Gastrocnemius medialis (tissue), 4 donors: ENCODE results near the gene STX8. TPM values are rescaled to one million over a fixed set of nuclear protein-coding genes. Genes with fewer than 3 reads are reported as not detected.
"Not testable (repeated sequence)": the region's sequence is repeated elsewhere in the genome, so short reads cannot be mapped to it uniquely, and the experiment has no call there.

ENCODE experiments used
- ATAC-seq, 2 donors: fragments of 150-250 bp; one replicate each; pipeline ENCODE4 v1.9.1; 2016
- DNase-seq, 2 donors: peaks; one replicate each; pipeline ENCODE4 v3.0.0-alpha.2; 2019
- H3K27ac ChIP-seq, 4 donors: fragments of 200-600 bp; sonication (generic); 1 replicate in 1 of 4; 2 replicates in 3 of 4; pipeline ENCODE4 v1.5.1; 2016 to 2018; ENCODE audit warnings: mild to moderate bottlenecking in 2 of 4, moderate library complexity in 1 of 4
- H3K27me3 ChIP-seq, 3 donors: fragments of 200-600 bp; sonication (generic) in 2 of 3; 1 replicate in 1 of 3; 2 replicates in 2 of 3; pipeline versions ENCODE4 v1.5.1 to v1.6.0; 2016 to 2019; ENCODE audit warnings: mild to moderate bottlenecking in 1 of 3, moderate library complexity in 1 of 3
- H3K36me3 ChIP-seq, 2 donors: fragments of 200-600 bp; sonication (generic) in 1 of 2; one replicate each; pipeline ENCODE4 v1.5.1; 2017 to 2018
- H3K4me1 ChIP-seq, 2 donors: fragments of 200-600 bp; sonication (generic) in 1 of 2; one replicate each; pipeline ENCODE4 v1.5.1; 2016 to 2017; ENCODE audit warnings: mild to moderate bottlenecking in 2 of 2
- H3K4me3 ChIP-seq, 4 donors: fragments of 200-600 bp; sonication (generic) in 3 of 4; 1 replicate in 1 of 4; 2 replicates in 3 of 4; pipeline ENCODE4 v1.5.1; 2016 to 2019; ENCODE audit warnings: mild to moderate bottlenecking in 2 of 4
- H3K9me3 ChIP-seq, 3 donors: fragments of 200-600 bp; sonication (generic) in 2 of 3; 1 replicate in 1 of 3; 2 replicates in 2 of 3; pipeline ENCODE4 v1.5.1; 2016 to 2019
- CTCF ChIP-seq, 5 experiments: fragments of 450-650 bp in 3 of 5; fragments of 200-600 bp in 2 of 5; sonication (generic) in 2 of 5; IDR thresholded peaks in 4 of 5; conservative IDR thresholded peaks in 1 of 5; 1 replicate in 4 of 5; 2 replicates in 1 of 5; pipeline ENCODE4 v1.5.1; 2016 to 2019; ENCODE audit warnings: antibody characterized with exemption in 5 of 5, mild to moderate bottlenecking in 3 of 5, moderate library complexity in 3 of 5
- POLR2A ChIP-seq, 2 donors: fragments of 450-650 bp; IDR thresholded peaks; one replicate each; pipeline ENCODE4 v1.6.1; 2017; ENCODE audit warnings: antibody characterized with exemption in 2 of 2, mild to moderate bottlenecking in 2 of 2, moderate library complexity in 2 of 2
- in situ Hi-C, 4 donors: fragments of 200-750 bp; cut with MboI; loops; one replicate each; pipeline versions ENCODE4 v1.15.0 to v1.8.0; 2017; ENCODE audit warnings: low sequenced_read_pairs in 4 of 4
- intact Hi-C: fragments of 100-400 bp; cut with DNase I; formaldehyde crosslinking; loops from one replicate; pipeline ENCODE4 v1.15.1; 2023; ENCODE audit warnings: low total_unique reads
- total RNA-seq, 4 donors: library from RNA; depleted of rRNA; stranded (reverse); fragments of >200 nt; gene quantifications; one replicate each; pipeline versions ENCODE4 v1.1.0 to v1.2.3, GENCODE V29; 2016

STX8 gene
- total RNA-seq, 4 donors from 2014 or later, result 39.1 to 67.7 (median 58.2) TPM

- Histone ChIP-seq H3K27me3 (no peaks in the 10 kb centered on the region), H3K4me3 (no peak overlapping the region), H3K4me1 (no peaks in the 10 kb centered on the region), H3K36me3 (no peaks in the 10 kb centered on the region), H3K27ac (no peak overlapping the region), H3K9me3 (no peaks in the 10 kb centered on the region)
- TF ChIP-seq CTCF (IDR thresholded peaks at IDR 0.05 in 4 of 5, conservative IDR thresholded peaks at IDR 0.05 in 1 of 5) (no peak), POLR2A (IDR thresholded peaks at IDR 0.05) (no peak)
- DNase-seq (no peak), ATAC-seq (no peak)
- intact Hi-C loops, result no loop called here
- in situ Hi-C loops, result no loop called here
These were observed 35.9 kb upstream of the STX8 start for GRCh38 chr17:9611557-9611956.

- H3K9me3 ChIP-seq, H3K4me3 ChIP-seq, ATAC-seq, H3K27ac ChIP-seq, H3K27me3 ChIP-seq, DNase-seq, H3K36me3 ChIP-seq, H3K4me1 ChIP-seq, intact Hi-C loops, in situ Hi-C loops: not testable (repeated sequence)
These were observed 31.4 kb upstream of the STX8 start for GRCh38 chr17:9607058-9607457.

GRCh38 chr17:9606453-9606852 is 30.8 kb upstream of the STX8 start:
- in situ Hi-C loops (no loop called here), intact Hi-C loops (no loop called here)
- no peaks in the 10 kb centered on the region for H3K36me3 ChIP-seq
- ATAC-seq, result no peak
- H3K4me1 ChIP-seq, result no peaks in the 10 kb centered on the region
- H3K9me3 ChIP-seq, result no peaks in the 10 kb centered on the region
- no peak overlapping the region for H3K27ac ChIP-seq
- H3K27me3 ChIP-seq, result no peaks in the 10 kb centered on the region
- TF ChIP-seq POLR2A (IDR thresholded peaks at IDR 0.05) (no peak), CTCF (IDR thresholded peaks at IDR 0.05 in 4 of 5, conservative IDR thresholded peaks at IDR 0.05 in 1 of 5) (no peak)
- no peak overlapping the region for H3K4me3 ChIP-seq
- no peak for DNase-seq

GRCh38 chr17:9604583-9604982 is 29.0 kb upstream of the STX8 start:
- ATAC-seq, intact Hi-C loops, H3K36me3 ChIP-seq, H3K27ac ChIP-seq, H3K27me3 ChIP-seq, DNase-seq, H3K4me1 ChIP-seq, H3K9me3 ChIP-seq, in situ Hi-C loops, H3K4me3 ChIP-seq: not testable (repeated sequence)

- DNase-seq (no peak), ATAC-seq (no peak)
- no peak overlapping the region for H3K4me3 ChIP-seq
- intact Hi-C loops (no loop called here), in situ Hi-C loops (loop anchor here in 1 of 4 donors (10.0 kb wide), 1 partner anchor 64 kb away; no protein-coding TSS in a partner anchor)
- no peaks in the 10 kb centered on the region for H3K9me3 ChIP-seq
- no peaks in the 10 kb centered on the region for H3K36me3 ChIP-seq
- no peak overlapping the region for H3K27ac ChIP-seq
- H3K27me3 ChIP-seq, result no peaks in the 10 kb centered on the region
- no peak for TF ChIP-seq POLR2A (IDR thresholded peaks at IDR 0.05)
- TF ChIP-seq CTCF (IDR thresholded peaks at IDR 0.05 in 4 of 5, conservative IDR thresholded peaks at IDR 0.05 in 1 of 5), result no peak
- no peaks in the 10 kb centered on the region for H3K4me1 ChIP-seq
These were observed 23.0 kb upstream of the STX8 start for GRCh38 chr17:9598661-9599060.

GRCh38 chr17:9597638-9598037 is 22.0 kb upstream of the STX8 start:
- H3K4me1 ChIP-seq, H3K27me3 ChIP-seq, intact Hi-C loops, DNase-seq, H3K9me3 ChIP-seq, H3K4me3 ChIP-seq, ATAC-seq, H3K27ac ChIP-seq, H3K36me3 ChIP-seq: not testable (repeated sequence)
- in situ Hi-C loops, result loop anchor here in 1 of 4 donors (10.0 kb wide), 1 partner anchor 63 kb away; no protein-coding TSS in a partner anchor
